ENCODE results near the gene XXYLT1. TPM values are rescaled to one million over a fixed set of nuclear protein-coding genes. Genes with fewer than 3 reads are reported as not detected.

XXYLT1 gene
- total and polyA plus RNA-seq, 2 of the 4 experiments (the other 2 are of a cell fraction) = 14.7 to 18.1 TPM

- H3K9me1 ChIP-seq (ENCODE audit: insufficient read depth, low read length) = no peaks in the 10 kb centered on the region
- H3K23ac ChIP-seq (ENCODE audit: low read depth, low read length) = no peak overlapping the region
- no peak overlapping the region for H2AK9ac ChIP-seq (replicated peaks; ENCODE audit: low read depth, low read length, poor library complexity)
- no peak overlapping the region for H2BK5ac ChIP-seq (ENCODE audit: low read depth, low read length, poor library complexity, severe bottlenecking)
- no peaks in the 10 kb centered on the region for H3K36me3 ChIP-seq (ENCODE audit: control insufficient read depth, insufficient read depth, low read length)
- in situ Hi-C loops (cut with MboI; ENCODE audit: low sequenced_read_pairs) = no loop called here
- no TSS peak for BruUV-seq (replicated peaks)
- H3K27me3 ChIP-seq (ENCODE audit: control insufficient read depth, insufficient read depth, low read length) = peaks cover 37% of the 10 kb centered on the region
- no peak overlapping the region for H2AK5ac ChIP-seq (ENCODE audit: low read depth, low read length)
- ChIA-PET POLR2A (ENCODE audit: unreplicated experiment) (no interaction called here), CTCF (interaction anchor here (0.7 kb wide), 1 partner anchor 10 kb away, joined by 3 read pairs; no protein-coding TSS in a partner anchor)
- H3K56ac ChIP-seq (ENCODE audit: extremely low read depth, insufficient read depth, low read length) = no peak overlapping the region
- H3K14ac ChIP-seq (replicated peaks; ENCODE audit: low read depth, low read length) = no peak overlapping the region
- no peaks in the 10 kb centered on the region for H3K4me1 ChIP-seq (ENCODE audit: control insufficient read depth, insufficient read depth, low read length)
- 0% methylated on average over 1 of the region's 6 CpGs; no CpG with 5 or more reads in 1 of the 2 experiments for WGBS, 2 experiments (ENCODE audit: extremely low coverage in 2 of 2, insufficient read length in 1 of 2)
- peaks cover 4% of the 10 kb centered on the region for H3K9me3 ChIP-seq (ENCODE audit: control insufficient read depth, insufficient read depth, low read length)
- dilution Hi-C loops (cut with HindIII; ENCODE audit: low sequenced_read_pairs, unreplicated experiment) = no loop called here
- no peak overlapping the region for H4K91ac ChIP-seq (ENCODE audit: insufficient read depth, low read depth, low read length)
- H3K4me3 ChIP-seq (ENCODE audit: insufficient read depth, low read depth, low read length) = no peak overlapping the region
- DNase-seq (no peak), ATAC-seq (ENCODE audit: low read depth) (no peak)
- H4K20me1 ChIP-seq (ENCODE audit: insufficient read depth, low read length) = no peaks in the 10 kb centered on the region
- TF ChIP-seq RFX5 (IDR thresholded peaks at IDR 0.05; ENCODE audit: low read depth, low read length) (no peak), RAD21 (IDR thresholded peaks at IDR 0.05; ENCODE audit: low read length) (no peak), NFE2L2 (IDR thresholded peaks at IDR 0.05; ENCODE audit: low read depth, low read length) (no peak), MAZ (IDR thresholded peaks at IDR 0.05; ENCODE audit: borderline replicate concordance, low read depth, low read length) (no peak), BHLHE40 (IDR thresholded peaks at IDR 0.05; ENCODE audit: low read depth, low read length) (no peak), SMC3 (IDR thresholded peaks at IDR 0.05; ENCODE audit: low read depth, low read length) (no peak), MXI1 (IDR thresholded peaks at IDR 0.05; ENCODE audit: borderline replicate concordance, low read depth, low read length) (no peak), CEBPB (IDR thresholded peaks at IDR 0.05; ENCODE audit: low read depth, low read length) (no peak), ELK1 (IDR thresholded peaks at IDR 0.05; ENCODE audit: borderline replicate concordance, low read depth, low read length) (no peak), FOS (IDR thresholded peaks at IDR 0.05; ENCODE audit: low read depth, low read length) (no peak), USF2 (IDR thresholded peaks at IDR 0.05; ENCODE audit: low read depth, low read length) (no peak), CTCF (conservative IDR thresholded peaks at IDR 0.05; ENCODE audit: low read depth, low read length) (no peak), POLR2A (IDR thresholded peaks at IDR 0.05; ENCODE audit: low read depth, low read length) (no peak), CHD1 (IDR thresholded peaks at IDR 0.05; ENCODE audit: low read depth, low read length) (no peak)
- H2BK20ac ChIP-seq (ENCODE audit: low read depth, low read length) = no peak overlapping the region
- H3K9ac ChIP-seq (ENCODE audit: low read depth, low read length) = no peak overlapping the region
- no peak overlapping the region for H3K18ac ChIP-seq (ENCODE audit: low read depth, low read length)
- no peak overlapping the region for H3K4me2 ChIP-seq (ENCODE audit: low read depth, low read length)
- no peak overlapping the region for H4K5ac ChIP-seq (ENCODE audit: low read depth, low read length)
- H3K79me1 ChIP-seq (ENCODE audit: low read depth in 1 of 2, low read length in 2 of 2) = no peaks in the 10 kb centered on the region
- no peak overlapping the region for H3K4ac ChIP-seq (ENCODE audit: low read depth, low read length)
- H4K8ac ChIP-seq (ENCODE audit: low read depth in 2 of 2, low read length in 2 of 2) = no peak overlapping the region
- H2AFZ ChIP-seq (replicated peaks; ENCODE audit: low read length, poor library complexity) = no peak overlapping the region
- H3K27ac ChIP-seq (ENCODE audit: insufficient read depth, low read length) = no peak overlapping the region
- no peak overlapping the region for H2BK120ac ChIP-seq (ENCODE audit: low read depth, low read length)
- no peak overlapping the region for H2BK15ac ChIP-seq (ENCODE audit: low read depth, low read length)
- intact Hi-C loops (cut with micrococcal nuclease) = no loop called here
Observed at GRCh38 chr3:195036574-195036973, 234.4 kb downstream of the XXYLT1 start.

Data from IMR-90 (cell line).